Measurements from ENCODE around the gene FNDC1. TPM values are rescaled to one million over a fixed set of nuclear protein-coding genes. Genes with fewer than 3 reads are reported as not detected.

FNDC1 gene
- total RNA-seq, 4 donors from 2014 or later: 2.3 to 6.6 (median 4.6) TPM

GRCh38 chr6:159255434-159255951, 86.3 kb downstream of the FNDC1 start:
- TF ChIP-seq CTCF (IDR thresholded peaks at IDR 0.05; ENCODE audit: low read depth): no peak

DNA sequence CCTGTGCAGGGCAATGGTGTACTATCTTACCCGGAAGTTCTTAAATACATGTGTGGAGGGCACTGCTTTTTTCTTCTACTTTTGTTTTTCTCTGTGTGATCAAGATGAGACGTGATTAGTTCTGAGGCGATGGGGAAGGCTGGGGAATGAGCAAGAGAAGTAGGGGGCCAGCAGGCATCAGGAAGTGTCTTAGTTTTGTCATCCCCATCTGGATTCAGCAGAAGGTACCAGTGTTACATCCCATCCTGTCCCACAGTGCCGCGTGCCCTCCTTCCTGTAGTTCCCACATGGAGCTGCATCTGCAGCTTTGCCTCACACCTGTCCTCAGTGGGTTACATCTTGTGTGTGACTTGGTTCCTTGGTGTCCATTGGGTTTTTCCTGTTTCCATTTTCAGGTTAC, 86.9 kb downstream of the FNDC1 start:
- TF ChIP-seq CTCF (IDR thresholded peaks at IDR 0.05; ENCODE audit: low read depth): no peak

GRCh38 chr6:159257846-159258245, 88.6 kb downstream of the FNDC1 start:
- no peak for TF ChIP-seq CTCF (IDR thresholded peaks at IDR 0.05; ENCODE audit: low read depth)

- no peak for TF ChIP-seq CTCF (IDR thresholded peaks at IDR 0.05; ENCODE audit: low read depth)
These were observed 90.4 kb downstream of the FNDC1 start for GRCh38 chr6:159259441-159260125.

GRCh38 chr6:159260208-159260607, 91.0 kb downstream of the FNDC1 start:
- no peak for TF ChIP-seq CTCF (IDR thresholded peaks at IDR 0.05; ENCODE audit: low read depth)

DNA sequence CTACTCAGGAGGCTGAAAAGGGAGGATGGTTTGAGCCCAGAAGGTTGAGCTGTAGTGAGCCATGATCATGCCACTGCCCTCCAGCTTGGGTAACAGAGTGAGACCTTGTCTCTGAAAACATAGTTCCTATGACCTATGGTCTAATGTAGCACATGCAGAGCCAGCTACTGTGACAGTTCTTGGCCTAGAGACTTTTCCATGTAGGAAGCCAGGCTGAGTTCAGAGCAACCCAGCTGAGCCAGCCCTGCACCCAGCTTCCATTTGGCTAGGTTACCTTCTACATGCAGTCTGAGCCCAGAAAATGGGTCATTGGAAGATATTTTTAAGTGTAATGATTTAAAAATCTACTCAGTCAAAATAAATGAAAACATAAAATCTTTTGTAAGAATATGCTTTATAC, 92.8 kb downstream of the FNDC1 start:
- TF ChIP-seq CTCF (IDR thresholded peaks at IDR 0.05; ENCODE audit: low read depth): no peak

GRCh38 chr6:159262586-159262985, 93.4 kb downstream of the FNDC1 start:
- no peak for TF ChIP-seq CTCF (IDR thresholded peaks at IDR 0.05; ENCODE audit: low read depth)

All from subcutaneous adipose tissue (tissue), 4 donors.